Natural killer cell (primary cell): ENCODE results near the gene YJEFN3. TPM values are rescaled to one million over a fixed set of nuclear protein-coding genes. Genes with fewer than 3 reads are reported as not detected.

Experiments
- ATAC-seq, 3 donors: fragments of 150-1000 bp in 2 of 3; fragments of 200-7000 bp in 1 of 3; cut with Tn5 transposase; 1 replicate in 1 of 3; 2 replicates in 2 of 3; pipeline ENCODE4 v1.10.0; 2021; ENCODE audit warnings: mild to moderate bottlenecking in 2 of 3, moderate library complexity in 2 of 3
- DNase-seq, 2 donors: peaks; one replicate each; pipeline versions ENCODE4 v3.0.0 to v3.0.0-alpha.2; 2013 to 2021; ENCODE audit warnings: mixed read lengths in 1 of 2
- H3K27ac ChIP-seq: one replicate; pipeline ENCODE4 v1.5.1; 2013; ENCODE audit warnings: mild to moderate bottlenecking, low read length
- H3K27me3 ChIP-seq: one replicate; pipeline ENCODE4 v1.6.1; 2013; ENCODE audit warnings: low read length; ENCODE audit not compliant: control insufficient read depth, insufficient read depth
- H3K36me3 ChIP-seq: one replicate; pipeline ENCODE4 v1.6.1; 2013; ENCODE audit warnings: low read length; ENCODE audit not compliant: control insufficient read depth, insufficient read depth
- H3K4me1 ChIP-seq: one replicate; pipeline ENCODE4 v1.6.1; 2013; ENCODE audit warnings: low read length; ENCODE audit not compliant: control insufficient read depth, insufficient read depth
- H3K4me3 ChIP-seq: one replicate; pipeline ENCODE4 v1.5.1; 2013; ENCODE audit warnings: low read length
- H3K9me3 ChIP-seq: one replicate; pipeline ENCODE4 v1.6.1; 2013; ENCODE audit warnings: low read length; ENCODE audit not compliant: control insufficient read depth, insufficient read depth
- H3K27ac Mint-ChIP-seq, 2 donors: one replicate each; pipeline ENCODE4 v1.8.0; 2022; ENCODE audit warnings: mild to moderate bottlenecking in 2 of 2, mixed read lengths in 2 of 2, moderate library complexity in 1 of 2
- H3K27me3 Mint-ChIP-seq, 2 donors: one replicate each; pipeline ENCODE4 v1.8.0; 2022; ENCODE audit warnings: low read depth in 2 of 2, mixed read lengths in 2 of 2
- H3K36me3 Mint-ChIP-seq: one replicate; pipeline ENCODE4 v1.8.0; 2022; ENCODE audit warnings: mixed read lengths
- H3K4me1 Mint-ChIP-seq, 2 donors: one replicate each; pipeline ENCODE4 v1.8.0; 2022; ENCODE audit warnings: mixed read lengths in 2 of 2
- H3K4me3 Mint-ChIP-seq: one replicate; pipeline ENCODE4 v1.8.0; 2022; ENCODE audit warnings: mild to moderate bottlenecking, moderate library complexity, mixed read lengths
- H3K9me3 Mint-ChIP-seq, 2 donors: one replicate each; pipeline ENCODE4 v1.8.0; 2022; ENCODE audit warnings: mixed read lengths in 2 of 2
- CTCF ChIP-seq: fragments of 200-600 bp; IDR thresholded peaks from one replicate; pipeline ENCODE4 v1.8.0; 2022; ENCODE audit warnings: antibody characterized with exemption
- WGBS: methylation state at CpG from one replicate; pipeline ENCODE4 v1.1.7; 2013; ENCODE audit warnings: missing lambda C conversion rate; ENCODE audit not compliant: insufficient coverage; 5-methylcytosine and 5-hydroxymethylcytosine counted together
- intact Hi-C: fragments of 100-400 bp; cut with micrococcal nuclease; formaldehyde crosslinking; loops from one replicate; pipeline ENCODE4 v1.14.2; 2022
- total RNA-seq, 4 donors: library from RNA; stranded (reverse); fragments of 120-200 nt in 1 of 4; gene quantifications; one replicate each; pipeline versions ENCODE4 v1.2.3 to v1.2.4, GENCODE V29; 2013 to 2022

YJEFN3 gene
- total RNA-seq, 3 donors from 2014 or later (not counting 1 experiment from before 2014, with no cell fraction given): 4.0 to 6.0 (median 4.3) TPM

GRCh38 chr19:19517235-19517619 is 11.5 kb upstream of the YJEFN3 start:
- H3K36me3 ChIP-seq: peaks cover 4% of the 10 kb centered on the region
- H3K27me3 Mint-ChIP-seq: no peaks in the 10 kb centered on the region
- WGBS: 95% methylated on average over 8 of the region's 10 CpGs
- no peaks in the 10 kb centered on the region for H3K36me3 Mint-ChIP-seq
- intact Hi-C loops: no loop called here
- H3K27me3 ChIP-seq: no peaks in the 10 kb centered on the region
- ATAC-seq (no peak), DNase-seq (no peak)
- H3K27ac Mint-ChIP-seq: no peak overlapping the region
- H3K4me3 ChIP-seq: no peak overlapping the region
- H3K27ac ChIP-seq: no peak overlapping the region
- no peak for TF ChIP-seq CTCF
- peaks cover 31% of the 10 kb centered on the region for H3K4me1 ChIP-seq
- peak overlapping the region; percentile 95 for H3K4me3 Mint-ChIP-seq
- H3K9me3 ChIP-seq: no peaks in the 10 kb centered on the region
- H3K4me1 Mint-ChIP-seq: peaks cover 12 to 25% of the 10 kb centered on the region in 2 donors
- no peaks in the 10 kb centered on the region for H3K9me3 Mint-ChIP-seq

GRCh38 chr19:19520989-19521388 is 7.7 kb upstream of the YJEFN3 start:
- H3K4me3 Mint-ChIP-seq: no peak overlapping the region

GRCh38 chr19:19523177-19523576 is 5.5 kb upstream of the YJEFN3 start:
- no peak overlapping the region for H3K27ac Mint-ChIP-seq
- H3K4me1 Mint-ChIP-seq: peaks cover 12 to 26% of the 10 kb centered on the region in 2 donors
- no peak for TF ChIP-seq CTCF
- H3K36me3 Mint-ChIP-seq: no peaks in the 10 kb centered on the region
- no peaks in the 10 kb centered on the region for H3K27me3 ChIP-seq
- no peak overlapping the region for H3K4me3 Mint-ChIP-seq
- no peaks in the 10 kb centered on the region for H3K9me3 ChIP-seq
- DNase-seq: no peak
- H3K27ac ChIP-seq: no peak overlapping the region
- ATAC-seq: no peak
- peaks cover 22% of the 10 kb centered on the region for H3K36me3 ChIP-seq
- no peaks in the 10 kb centered on the region for H3K9me3 Mint-ChIP-seq
- intact Hi-C loops: no loop called here
- H3K4me3 ChIP-seq: no peak overlapping the region
- H3K4me1 ChIP-seq: peaks cover 7% of the 10 kb centered on the region
- 100% methylated on average over 3 of the region's 3 CpGs for WGBS
- H3K27me3 Mint-ChIP-seq: no peaks in the 10 kb centered on the region

More at GRCh38 chr19:19520989-19521388, 7.7 kb upstream of the YJEFN3 start:
- no peak for ATAC-seq
- no peak overlapping the region for H3K27ac ChIP-seq
- WGBS: 84% methylated on average over 4 of the region's 6 CpGs
- Mint-ChIP-seq H3K27me3 (no peaks in the 10 kb centered on the region), H3K4me1 (peaks cover 12 to 24% of the 10 kb centered on the region in 2 donors), H3K36me3 (no peaks in the 10 kb centered on the region), H3K9me3 (no peaks in the 10 kb centered on the region), H3K27ac (no peak overlapping the region)
- no peak for DNase-seq
- peaks cover 12% of the 10 kb centered on the region for H3K36me3 ChIP-seq
- TF ChIP-seq CTCF: no peak
- intact Hi-C loops: no loop called here
- H3K9me3 ChIP-seq: no peaks in the 10 kb centered on the region
- H3K4me1 ChIP-seq: peaks cover 18% of the 10 kb centered on the region
- no peak overlapping the region for H3K4me3 ChIP-seq
- no peaks in the 10 kb centered on the region for H3K27me3 ChIP-seq

- 77% methylated on average over 7 of the region's 7 CpGs for WGBS
- H3K9me3 ChIP-seq: no peaks in the 10 kb centered on the region
Observed at GRCh38 chr19:19524053-19524452, 4.7 kb upstream of the YJEFN3 start.

More at GRCh38 chr19:19524053-19524452, 4.7 kb upstream of the YJEFN3 start:
- peaks cover 7% of the 10 kb centered on the region for H3K4me1 ChIP-seq
- no peak overlapping the region for H3K27ac ChIP-seq
- DNase-seq: no peak
- H3K4me3 ChIP-seq: no peak overlapping the region
- no peak for ATAC-seq
- Mint-ChIP-seq H3K27me3 (no peaks in the 10 kb centered on the region), H3K36me3 (no peaks in the 10 kb centered on the region), H3K4me3 (no peak overlapping the region), H3K27ac (no peak overlapping the region), H3K9me3 (no peaks in the 10 kb centered on the region), H3K4me1 (peaks cover 11 to 26% of the 10 kb centered on the region in 2 donors)
- H3K27me3 ChIP-seq: no peaks in the 10 kb centered on the region
- intact Hi-C loops: no loop called here
- no peak for TF ChIP-seq CTCF
- H3K36me3 ChIP-seq: peaks cover 25% of the 10 kb centered on the region
